H9 (cell line): ENCODE measurements around the gene FAM131C. TPM values are rescaled to one million over a fixed set of nuclear protein-coding genes. Genes with fewer than 3 reads are reported as not detected.

ENCODE experiments used
- DNase-seq: peaks from one replicate; pipeline ENCODE4 v3.0.0-alpha.2; 2017
- H2AFZ ChIP-seq: one replicate; pipeline ENCODE4 v1.6.1; 2013; ENCODE audit warnings: mild to moderate bottlenecking, low read length, control low read depth, moderate library complexity
- H2AK5ac ChIP-seq: 2 replicates; pipeline ENCODE4 v1.6.1; 2013; ENCODE audit warnings: low read length, control low read depth, mixed read lengths; ENCODE audit not compliant: insufficient read length
- H2BK120ac ChIP-seq: one replicate; pipeline ENCODE4 v1.6.1; 2013; ENCODE audit warnings: low read depth, mild to moderate bottlenecking, low read length, control low read depth, inconsistent platforms; ENCODE audit not compliant: poor library complexity, severe bottlenecking
- H2BK12ac ChIP-seq: 2 replicates; pipeline ENCODE4 v1.6.1; 2013; ENCODE audit warnings: low read length, control low read depth, mixed read lengths, low read depth; ENCODE audit not compliant: insufficient read length
- H2BK15ac ChIP-seq: 2 replicates; pipeline ENCODE4 v1.6.1; 2013; ENCODE audit warnings: low read depth, low read length, control low read depth
- H2BK20ac ChIP-seq: one replicate; pipeline ENCODE4 v1.6.1; 2013; ENCODE audit warnings: low read depth, mild to moderate bottlenecking, low read length, control low read depth, inconsistent platforms; ENCODE audit not compliant: poor library complexity, severe bottlenecking
- H2BK5ac ChIP-seq: 2 replicates; pipeline ENCODE4 v1.6.1; 2013; ENCODE audit warnings: low read length, control low read depth, mixed read lengths; ENCODE audit not compliant: insufficient read length
- H3K14ac ChIP-seq: 2 replicates; pipeline ENCODE4 v1.6.1; 2013; ENCODE audit warnings: low read length, control low read depth; ENCODE audit not compliant: insufficient read depth
- H3K18ac ChIP-seq: 2 replicates; pipeline ENCODE4 v1.6.1; 2013; ENCODE audit warnings: low read depth, mild to moderate bottlenecking, mixed read lengths, low read length, control low read depth; ENCODE audit not compliant: insufficient read length
- H3K23ac ChIP-seq: 2 replicates; pipeline ENCODE4 v1.6.1; 2013; ENCODE audit warnings: low read length, control low read depth, mixed read lengths, low read depth; ENCODE audit not compliant: insufficient read length
- H3K23me2 ChIP-seq: 2 replicates; pipeline ENCODE4 v1.6.1; 2013; ENCODE audit warnings: low read depth, mild to moderate bottlenecking, mixed read lengths, low read length, control low read depth; ENCODE audit not compliant: insufficient read length, poor library complexity, severe bottlenecking
- H3K27ac ChIP-seq: 2 replicates; pipeline ENCODE4 v1.5.1; 2013; ENCODE audit warnings: low read length, control low read depth, mixed read lengths, low read depth; ENCODE audit not compliant: insufficient read length
- H3K27me3 ChIP-seq: 2 replicates; pipeline ENCODE4 v1.6.1; 2013; ENCODE audit warnings: low read length, control low read depth, inconsistent platforms; ENCODE audit not compliant: insufficient read depth
- H3K4ac ChIP-seq: 2 replicates; pipeline ENCODE4 v1.6.1; 2013; ENCODE audit warnings: low read depth, mild to moderate bottlenecking, control low read depth, inconsistent platforms, low read length, moderate library complexity
- H3K4me1 ChIP-seq: 2 replicates; pipeline ENCODE4 v1.6.1; 2013; ENCODE audit warnings: low read length, control low read depth, inconsistent platforms; ENCODE audit not compliant: insufficient read depth
- H3K4me2 ChIP-seq: 2 replicates; pipeline ENCODE4 v1.6.1; 2013; ENCODE audit warnings: low read length, control low read depth, mixed read lengths; ENCODE audit not compliant: insufficient read length, insufficient read depth
- H3K56ac ChIP-seq: 2 replicates; pipeline ENCODE4 v1.6.1; 2013; ENCODE audit warnings: low read depth, mild to moderate bottlenecking, mixed read lengths, low read length, control low read depth; ENCODE audit not compliant: insufficient read length
- H3K79me1 ChIP-seq: 2 replicates; pipeline ENCODE4 v1.6.1; 2013; ENCODE audit warnings: low read depth, mild to moderate bottlenecking, moderate library complexity, low read length, control low read depth, inconsistent platforms; ENCODE audit not compliant: insufficient read depth, poor library complexity, severe bottlenecking
- H3K79me2 ChIP-seq: 2 replicates; pipeline ENCODE4 v1.6.1; 2013; ENCODE audit warnings: low read length, control low read depth, inconsistent platforms; ENCODE audit not compliant: insufficient read depth
- H3K9ac ChIP-seq: 2 replicates; pipeline ENCODE4 v1.6.1; 2013; ENCODE audit warnings: low read length, control low read depth, mixed read lengths; ENCODE audit not compliant: insufficient read length; ENCODE audit errors: extremely low read depth
- H3K9me3 ChIP-seq: one replicate; pipeline ENCODE4 v1.6.1; 2013; ENCODE audit warnings: low read depth, low read length, inconsistent platforms; ENCODE audit not compliant: control insufficient read depth
- H3T11ph ChIP-seq: one replicate; pipeline ENCODE4 v1.6.1; 2013; ENCODE audit warnings: mild to moderate bottlenecking, low read length, control low read depth, inconsistent platforms
- H4K20me1 ChIP-seq: one replicate; pipeline ENCODE4 v1.6.1; 2013; ENCODE audit not compliant: control insufficient read depth, insufficient read length, insufficient read depth
- H4K5ac ChIP-seq: 2 replicates; pipeline ENCODE4 v1.6.1; 2013; ENCODE audit warnings: low read depth, mild to moderate bottlenecking, mixed read lengths, low read length, control low read depth; ENCODE audit not compliant: insufficient read length
- H4K8ac ChIP-seq: replicated peaks from 2 replicates; pipeline ENCODE4 v1.6.1; 2013; ENCODE audit warnings: low read length, control low read depth, mixed read lengths, low read depth; ENCODE audit not compliant: insufficient read length
- H4K91ac ChIP-seq: 2 replicates; pipeline ENCODE4 v1.6.1; 2013; ENCODE audit warnings: low read depth, mild to moderate bottlenecking, moderate library complexity, mixed read lengths, low read length, control low read depth; ENCODE audit not compliant: insufficient read length
- H3K27ac Mint-ChIP-seq, 3 experiments: 2 replicates in 2 of 3; 3 replicates in 1 of 3; pipeline ENCODE4 v1.8.0; 2020 to 2021; ENCODE audit warnings: mixed read lengths in 3 of 3, mild to moderate bottlenecking in 1 of 3, moderate library complexity in 1 of 3
- H3K27me3 Mint-ChIP-seq: 2 replicates; pipeline ENCODE4 v1.8.0; 2021; ENCODE audit warnings: low read depth, mild to moderate bottlenecking, moderate library complexity, mixed read lengths
- H3K36me3 Mint-ChIP-seq, 3 experiments: 2 replicates in 2 of 3; 3 replicates in 1 of 3; pipeline ENCODE4 v1.8.0; 2020 to 2021; ENCODE audit warnings: low read depth in 3 of 3, mixed read lengths in 3 of 3; ENCODE audit not compliant: insufficient read depth in 1 of 3
- H3K4me1 Mint-ChIP-seq, 2 experiments: 2 replicates each; pipeline ENCODE4 v1.8.0; 2020; ENCODE audit warnings: mixed read lengths in 2 of 2
- H3K4me3 Mint-ChIP-seq, 2 experiments: 2 replicates in 1 of 2; 3 replicates in 1 of 2; pipeline ENCODE4 v1.8.0; 2020 to 2021; ENCODE audit warnings: mild to moderate bottlenecking in 2 of 2, mixed read lengths in 2 of 2, moderate library complexity in 1 of 2
- H3K9me3 Mint-ChIP-seq, 2 experiments: 2 replicates in 1 of 2; 3 replicates in 1 of 2; pipeline ENCODE4 v1.8.0; 2020; ENCODE audit warnings: mild to moderate bottlenecking in 2 of 2, mixed read lengths in 2 of 2, moderate library complexity in 1 of 2
- CTCF ChIP-seq: fragments of 200-600 bp; sonication (generic); conservative IDR thresholded peaks from 3 replicates; pipeline ENCODE4 v1.8.0; 2021; ENCODE audit warnings: antibody characterized with exemption, mild to moderate bottlenecking
- WGBS: extraction: QIAGEN DNeasy Blood & Tissue Kit; methylation state at CpG from one replicate; pipeline ENCODE4 v1.1.7; 2013; ENCODE audit warnings: missing lambda C conversion rate, low lambda C conversion rate, mixed read lengths; ENCODE audit not compliant: insufficient read length; ENCODE audit errors: extremely low coverage; 5-methylcytosine and 5-hydroxymethylcytosine counted together
- total RNA-seq: library from RNA; stranded (reverse); gene quantifications from 2 replicates; pipeline ENCODE4 v1.2.1, GENCODE V29; 2021

FAM131C gene
- total RNA-seq, 1 experiment from 2014 or later: 0.61 TPM

GRCh38 chr1:16101623-16102022, 28.2 kb upstream of the FAM131C start:
- no peaks in the 10 kb centered on the region for H4K20me1 ChIP-seq

More at GRCh38 chr1:16101623-16102022, 28.2 kb upstream of the FAM131C start:
- Histone ChIP-seq H2BK5ac (no peak overlapping the region), H2BK120ac (no peak overlapping the region), H3K18ac (no peak overlapping the region), H2AK5ac (no peak overlapping the region), H2BK12ac (no peak overlapping the region), H3K23me2 (no peaks in the 10 kb centered on the region), H3K79me1 (no peaks in the 10 kb centered on the region), H3K27me3 (no peaks in the 10 kb centered on the region), H2AFZ (no peak overlapping the region), H3K23ac (no peak overlapping the region), H3K4me1 (no peaks in the 10 kb centered on the region), H4K5ac (no peak overlapping the region), H3K4me2 (no peak overlapping the region), H4K8ac (no peak overlapping the region), H3K9ac (no peak overlapping the region), H3K79me2 (no peaks in the 10 kb centered on the region), H2BK15ac (no peak overlapping the region), H3T11ph (no peak overlapping the region), H2BK20ac (no peak overlapping the region), H4K91ac (no peak overlapping the region), H3K27ac (no peak overlapping the region), H3K14ac (no peak overlapping the region), H3K4ac (no peak overlapping the region), H3K56ac (no peak overlapping the region), H3K9me3 (no peaks in the 10 kb centered on the region)
- H3K27ac Mint-ChIP-seq: no peak overlapping the region
- no peak for TF ChIP-seq CTCF
- H3K4me1 Mint-ChIP-seq: peaks cover 0 to 11% of the 10 kb centered on the region in 2 experiments; a peak in 2 of 4 replicates
- DNase-seq: no peak
- no peak overlapping the region for H3K4me3 Mint-ChIP-seq
- no CpG with 5 or more reads among the region's 9 CpGs for WGBS
- H3K9me3 Mint-ChIP-seq: peaks cover 17 to 19% of the 10 kb centered on the region in 2 experiments
- peaks cover 16% of the 10 kb centered on the region for H3K27me3 Mint-ChIP-seq
- peaks cover 3 to 8% (median 5%) of the 10 kb centered on the region in 3 experiments; a peak in 5 of 7 replicates for H3K36me3 Mint-ChIP-seq
